ENCODE data around the gene PPARG. TPM values are rescaled to one million over a fixed set of nuclear protein-coding genes. Genes with fewer than 3 reads are reported as not detected.

The PPARG gene
- total and polyA plus RNA-seq, 9 donors: 12.8 to 53.6 (median 32.4) TPM

GRCh38 chr3:12442654-12443501 lies 154.0 kb downstream of the PPARG start:
- Histone ChIP-seq H3K27ac (no peak overlapping the region), H3K27me3 (no peaks in the 10 kb centered on the region)

GRCh38 chr3:12443781-12444522 lies 155.1 kb downstream of the PPARG start:
- Histone ChIP-seq H3K4me1 (ENCODE audit: insufficient read depth) (peaks cover 4% of the 10 kb centered on the region), H3K27me3 (no peaks in the 10 kb centered on the region), H3K27ac (no peak overlapping the region), H3K9me3 (no peaks in the 10 kb centered on the region), H3K36me3 (no peaks in the 10 kb centered on the region), H3K4me3 (no peak overlapping the region)
- DNase-seq: no peak
- 95 to 99% (median 97%) methylated on average over 9 to 10 of the region's 10 CpGs for WGBS, 3 donors
- TF ChIP-seq EP300 (IDR thresholded peaks at IDR 0.05) (no peak), POLR2A (IDR thresholded peaks at IDR 0.05) (no peak)
- TF ChIP-seq, protein P1, sequence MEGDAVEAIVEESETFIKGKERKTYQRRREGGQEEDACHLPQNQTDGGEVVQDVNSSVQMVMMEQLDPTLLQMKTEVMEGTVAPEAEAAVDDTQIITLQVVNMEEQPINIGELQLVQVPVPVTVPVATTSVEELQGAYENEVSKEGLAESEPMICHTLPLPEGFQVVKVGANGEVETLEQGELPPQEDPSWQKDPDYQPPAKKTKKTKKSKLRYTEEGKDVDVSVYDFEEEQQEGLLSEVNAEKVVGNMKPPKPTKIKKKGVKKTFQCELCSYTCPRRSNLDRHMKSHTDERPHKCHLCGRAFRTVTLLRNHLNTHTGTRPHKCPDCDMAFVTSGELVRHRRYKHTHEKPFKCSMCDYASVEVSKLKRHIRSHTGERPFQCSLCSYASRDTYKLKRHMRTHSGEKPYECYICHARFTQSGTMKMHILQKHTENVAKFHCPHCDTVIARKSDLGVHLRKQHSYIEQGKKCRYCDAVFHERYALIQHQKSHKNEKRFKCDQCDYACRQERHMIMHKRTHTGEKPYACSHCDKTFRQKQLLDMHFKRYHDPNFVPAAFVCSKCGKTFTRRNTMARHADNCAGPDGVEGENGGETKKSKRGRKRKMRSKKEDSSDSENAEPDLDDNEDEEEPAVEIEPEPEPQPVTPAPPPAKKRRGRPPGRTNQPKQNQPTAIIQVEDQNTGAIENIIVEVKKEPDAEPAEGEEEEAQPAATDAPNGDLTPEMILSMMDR (IDR thresholded peaks at IDR 0.05): no peak
- intact Hi-C loops (cut with DNase I): no loop called here

More at GRCh38 chr3:12442654-12443501, 154.0 kb downstream of the PPARG start:
- no peaks in the 10 kb centered on the region for H3K9me3 ChIP-seq
- intact Hi-C loops (cut with DNase I): no loop called here
- DNase-seq: no peak
- no peaks in the 10 kb centered on the region for H3K36me3 ChIP-seq
- TF ChIP-seq, protein P1 (IDR thresholded peaks at IDR 0.05): no peak
- TF ChIP-seq EP300 (IDR thresholded peaks at IDR 0.05) (no peak), POLR2A (IDR thresholded peaks at IDR 0.05) (no peak)
- H3K4me3 ChIP-seq: no peak overlapping the region
- 74 to 80% (median 79%) methylated on average over 20 of the region's 20 CpGs for whole genome bisulfite sequencing, 3 donors
- peaks cover 4% of the 10 kb centered on the region for H3K4me1 ChIP-seq (ENCODE audit: insufficient read depth)

DNA sequence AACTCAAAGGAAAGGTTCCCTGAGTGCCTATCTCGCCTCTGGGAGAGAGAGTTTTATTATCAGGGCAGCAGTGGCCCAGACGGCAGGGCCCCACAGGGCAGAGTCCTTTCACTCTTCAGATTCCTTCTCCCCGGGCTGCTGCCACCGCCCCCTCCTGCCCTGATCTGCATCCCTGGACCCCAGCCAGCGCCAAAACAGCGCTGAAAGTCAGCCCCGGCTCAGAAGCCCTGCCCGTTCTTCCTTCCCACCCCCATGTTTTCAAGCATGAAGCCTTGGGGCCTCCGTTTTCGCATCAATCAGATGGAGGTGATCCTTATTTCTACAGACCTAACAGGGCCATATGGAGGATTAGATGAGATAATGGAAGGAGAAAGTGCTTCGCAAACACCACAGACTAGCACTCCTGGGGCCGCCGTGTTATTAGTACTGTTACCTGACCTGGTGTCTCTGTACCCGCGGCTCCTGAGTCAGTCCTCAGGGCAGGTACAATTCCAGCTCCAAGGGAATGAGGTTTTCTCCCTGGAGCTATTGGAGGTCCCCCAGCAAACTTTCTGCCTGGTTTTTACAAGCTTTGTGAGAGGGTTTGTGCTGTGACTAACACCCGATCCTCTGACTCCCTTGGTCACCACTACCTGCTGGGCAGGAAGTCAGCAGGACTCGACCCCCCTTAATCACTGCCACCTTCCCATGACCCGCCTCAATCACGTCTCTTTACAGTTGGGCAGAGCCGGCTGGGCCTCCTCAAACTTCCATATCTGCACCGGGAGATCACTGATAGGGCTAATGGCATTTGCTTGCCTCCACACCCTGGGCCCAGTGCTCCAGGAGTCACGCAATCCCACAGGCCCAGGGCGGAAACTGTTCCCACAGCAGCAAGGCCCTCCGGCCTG lies 156.0 kb downstream of the PPARG start:
- Histone ChIP-seq H3K27me3 (no peaks in the 10 kb centered on the region), H3K27ac (no peak overlapping the region), H3K4me3 (no peak overlapping the region), H3K4me1 (ENCODE audit: insufficient read depth) (peaks cover 4% of the 10 kb centered on the region), H3K36me3 (no peaks in the 10 kb centered on the region), H3K9me3 (no peaks in the 10 kb centered on the region)
- WGBS, 3 donors: 66 to 73% (median 69%) methylated on average over 24 of the region's 24 CpGs
- intact Hi-C loops (cut with DNase I): no loop called here
- TF ChIP-seq, protein P1 (IDR thresholded peaks at IDR 0.05): no peak
- TF ChIP-seq EP300 (IDR thresholded peaks at IDR 0.05): no peak
- TF ChIP-seq POLR2A (IDR thresholded peaks at IDR 0.05): no peak
- DNase-seq: no peak
